HG02870 (cell line): ENCODE data around the gene TGM2.

Source experiments
- ATAC-seq: cut with Tn5 transposase; IDR thresholded peaks from one replicate; pipeline ENCODE4 v1.9.1; 2021; ENCODE audit warnings: mild to moderate bottlenecking, moderate library complexity; ENCODE audit not compliant: unreplicated experiment

The TGM2 gene

DNA sequence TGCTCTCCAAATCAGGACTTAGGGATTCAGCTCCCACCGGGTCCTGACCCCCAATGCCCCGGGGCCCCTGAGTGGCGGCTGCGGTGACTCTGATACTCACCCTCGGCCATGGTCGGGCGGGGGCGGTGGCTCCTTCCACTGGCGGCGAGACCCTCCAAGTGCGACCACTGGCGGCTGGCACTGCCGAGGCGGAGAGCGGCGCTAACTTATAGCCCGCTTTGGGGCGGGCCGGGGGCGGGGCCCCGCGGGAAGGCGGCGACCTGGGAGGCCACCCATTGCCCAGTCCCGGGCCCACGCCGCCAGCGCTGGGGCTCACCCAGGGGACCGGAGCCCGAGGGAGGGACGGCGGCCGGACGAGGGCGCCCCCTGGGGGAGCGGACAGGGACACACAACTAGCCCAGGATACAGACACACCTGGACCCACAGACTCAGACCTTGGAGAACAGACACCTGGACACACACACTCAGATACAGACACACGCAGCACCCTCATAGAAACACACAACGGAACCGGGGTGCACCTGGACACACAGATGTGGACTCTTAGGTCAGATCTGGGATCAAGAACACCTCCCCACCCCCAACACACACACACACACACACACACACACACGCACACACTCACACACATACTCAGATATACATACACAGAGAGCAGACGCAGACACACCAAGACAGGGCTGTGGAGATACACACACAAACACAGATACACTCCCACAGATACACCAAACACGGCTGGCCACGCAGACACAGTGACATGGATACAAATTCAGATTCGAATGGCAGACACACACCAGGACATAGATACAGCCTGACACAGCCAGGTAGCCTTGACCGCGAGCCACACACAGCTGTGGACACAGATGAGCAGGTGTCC, at the start of gene TGM2:
TGM2 (minus strand) TSS at position 182 of the 877 bp plus-strand sequence; CDS start at position 110, 72 bp downstream.
- ATAC-seq: no peak

DNA sequence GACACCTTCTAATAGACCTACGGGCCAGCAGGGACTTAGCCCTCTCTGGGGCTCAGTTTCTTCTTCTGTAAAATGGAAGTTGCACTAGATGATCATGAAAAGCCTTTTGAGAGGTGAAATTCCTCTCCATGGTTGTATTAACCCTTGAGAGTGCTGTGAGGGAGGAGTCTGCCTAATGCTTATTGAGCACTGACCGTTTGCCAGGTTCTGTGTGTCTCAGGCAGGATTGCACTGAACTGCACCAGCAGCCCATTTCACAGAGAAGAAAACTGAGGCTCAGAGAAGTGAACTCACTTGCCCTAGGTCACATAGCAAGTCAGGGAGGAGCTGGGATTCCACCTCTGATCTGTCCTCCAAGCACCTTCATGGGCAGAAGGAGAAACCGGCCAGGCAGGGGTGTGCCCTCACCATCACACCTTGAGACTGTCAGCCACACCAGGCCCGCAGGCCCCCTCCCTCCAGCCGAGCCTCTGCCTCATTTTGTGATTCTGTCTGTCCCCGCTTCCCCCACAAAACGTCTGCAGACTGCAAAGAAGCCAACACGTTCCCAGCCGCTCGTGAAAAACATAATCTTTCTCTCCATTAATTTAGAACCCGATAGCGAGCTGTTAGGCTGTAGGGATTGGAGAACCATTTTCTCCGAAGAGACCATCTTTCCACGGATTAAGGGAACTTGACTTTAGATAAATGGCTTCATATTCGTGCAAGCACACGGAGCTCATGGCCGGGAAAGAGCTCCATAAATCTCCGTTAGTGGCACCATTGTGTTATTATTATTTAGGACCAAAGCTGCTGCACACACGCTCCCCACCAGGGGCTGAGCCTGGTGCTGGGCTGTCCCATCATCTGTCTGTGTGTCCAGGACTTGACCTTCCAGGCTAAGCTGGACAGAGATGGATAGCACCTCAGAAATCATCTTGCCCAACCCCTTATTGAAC, 49.5 kb upstream of the TGM2 start:
- ATAC-seq: no peak

DNA sequence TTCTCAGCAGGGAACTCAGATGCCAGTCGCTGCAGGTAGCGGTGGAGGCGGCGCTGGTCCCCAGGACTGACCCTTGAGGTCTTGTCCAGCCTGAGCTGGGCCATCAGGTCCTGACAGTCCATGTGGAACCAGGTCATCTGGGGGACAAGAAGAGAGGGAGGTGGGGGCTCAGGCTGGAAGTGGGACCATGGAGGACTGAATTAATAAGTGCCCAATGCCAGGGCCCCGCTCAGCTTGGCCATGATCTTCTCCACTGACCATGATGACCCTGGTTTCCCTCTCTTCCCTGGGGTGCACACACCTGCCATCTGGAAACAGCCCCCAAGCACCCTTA, 48.5 kb upstream of the TGM2 start:
- ATAC-seq: no peak

DNA sequence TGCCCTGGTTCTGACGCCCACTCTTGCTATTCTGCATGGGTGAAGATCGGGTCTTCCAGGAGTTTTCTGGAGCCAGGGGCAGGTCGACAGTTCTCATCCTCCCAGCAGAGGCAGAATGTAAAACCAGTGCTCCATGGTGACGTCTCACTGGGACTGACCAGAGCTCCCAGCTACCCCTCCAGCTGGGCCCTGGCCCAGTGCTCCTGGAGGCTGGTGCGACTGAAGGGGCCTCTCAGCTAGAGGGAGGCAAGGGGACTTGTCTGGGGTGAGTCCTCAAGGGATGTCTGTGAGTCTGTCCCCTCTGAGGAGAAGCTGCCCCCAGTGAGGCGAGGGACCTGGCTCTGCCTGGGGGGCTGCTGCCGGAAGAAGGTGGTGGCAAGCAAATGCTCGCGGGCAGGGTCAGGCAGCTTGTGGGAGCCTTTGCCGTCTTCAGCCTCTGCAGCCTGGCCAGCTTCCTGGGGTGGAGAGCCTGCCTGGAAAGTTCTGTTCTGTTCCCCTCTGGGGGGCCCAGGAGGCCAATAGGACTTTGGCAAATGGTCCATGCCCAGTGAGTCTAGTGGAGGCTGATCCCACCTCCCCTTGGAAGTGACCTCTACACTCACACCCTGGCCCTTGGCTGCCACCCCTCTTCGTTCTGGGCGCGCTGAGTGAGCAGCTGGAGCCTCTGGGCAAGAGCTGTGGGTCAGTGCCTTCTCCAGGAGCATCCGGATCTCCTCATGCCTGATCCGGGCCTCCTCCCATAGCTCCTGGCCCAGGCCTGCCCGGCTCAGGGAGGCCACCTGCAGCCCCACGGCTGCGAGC, 47.9 kb upstream of the TGM2 start:
- ATAC-seq: no peak

DNA sequence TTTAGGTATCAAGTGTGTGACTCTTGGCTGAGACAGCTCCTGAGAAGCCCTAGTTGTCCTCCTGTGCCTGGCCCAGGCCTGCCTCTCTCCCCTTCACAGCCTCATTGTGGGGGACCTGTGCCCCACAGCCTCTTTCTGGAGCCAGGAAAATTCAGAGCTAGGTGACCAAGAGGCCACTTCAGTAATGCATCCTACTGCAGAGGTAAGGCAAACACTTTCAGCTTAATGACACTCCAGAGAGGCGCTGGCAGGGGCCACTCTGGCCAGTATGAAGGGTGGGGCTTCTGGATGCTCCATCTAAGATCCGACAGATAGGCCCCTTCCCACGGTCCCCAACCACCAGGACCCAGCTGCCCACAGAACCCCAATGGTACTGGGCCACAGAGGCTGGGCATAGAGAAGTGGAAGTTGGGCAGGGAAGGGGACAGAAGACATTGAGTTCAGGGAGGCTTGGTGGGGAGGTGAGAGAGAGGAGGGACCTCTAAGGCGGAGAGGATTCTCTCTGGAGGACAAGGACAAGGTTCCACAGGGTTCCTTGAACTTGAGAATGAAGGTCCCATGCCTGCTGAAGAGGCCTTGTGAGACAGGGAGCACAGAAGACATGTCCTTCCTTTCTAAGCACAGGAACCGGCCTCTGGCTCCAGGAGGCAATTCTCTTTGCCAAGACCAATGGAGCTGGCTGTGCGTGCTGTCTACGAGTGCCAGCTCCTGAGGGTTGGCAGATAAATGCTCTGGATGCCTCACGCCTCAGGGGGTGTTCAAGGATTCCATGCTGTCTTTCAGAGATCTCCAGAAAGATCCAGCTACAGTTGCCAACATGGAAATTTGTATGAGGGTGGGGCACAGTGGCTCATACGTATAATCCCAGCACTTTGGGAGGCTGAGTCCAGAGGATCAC, 46.4 kb upstream of the TGM2 start:
- no peak for ATAC-seq

DNA sequence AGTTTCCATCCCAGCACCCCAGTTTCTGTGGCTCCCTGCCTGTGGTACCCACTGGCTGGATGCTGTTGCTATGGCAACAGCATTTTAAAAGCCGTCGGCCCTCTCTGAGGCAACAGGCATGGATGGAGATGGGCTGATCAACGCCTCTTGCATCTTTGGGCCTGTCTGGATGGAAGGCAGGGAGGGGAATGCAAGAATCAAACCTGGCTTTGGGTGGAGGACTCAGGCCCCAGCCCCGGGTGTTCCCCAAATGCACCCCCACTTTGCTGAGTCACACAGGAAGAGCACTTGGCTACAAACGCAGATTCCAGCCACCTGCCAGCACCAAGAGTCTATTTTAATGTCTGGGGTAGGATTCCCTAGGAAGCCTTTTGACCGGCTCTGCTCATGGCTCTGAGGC, 45.7 kb upstream of the TGM2 start:
- ATAC-seq: no peak

DNA sequence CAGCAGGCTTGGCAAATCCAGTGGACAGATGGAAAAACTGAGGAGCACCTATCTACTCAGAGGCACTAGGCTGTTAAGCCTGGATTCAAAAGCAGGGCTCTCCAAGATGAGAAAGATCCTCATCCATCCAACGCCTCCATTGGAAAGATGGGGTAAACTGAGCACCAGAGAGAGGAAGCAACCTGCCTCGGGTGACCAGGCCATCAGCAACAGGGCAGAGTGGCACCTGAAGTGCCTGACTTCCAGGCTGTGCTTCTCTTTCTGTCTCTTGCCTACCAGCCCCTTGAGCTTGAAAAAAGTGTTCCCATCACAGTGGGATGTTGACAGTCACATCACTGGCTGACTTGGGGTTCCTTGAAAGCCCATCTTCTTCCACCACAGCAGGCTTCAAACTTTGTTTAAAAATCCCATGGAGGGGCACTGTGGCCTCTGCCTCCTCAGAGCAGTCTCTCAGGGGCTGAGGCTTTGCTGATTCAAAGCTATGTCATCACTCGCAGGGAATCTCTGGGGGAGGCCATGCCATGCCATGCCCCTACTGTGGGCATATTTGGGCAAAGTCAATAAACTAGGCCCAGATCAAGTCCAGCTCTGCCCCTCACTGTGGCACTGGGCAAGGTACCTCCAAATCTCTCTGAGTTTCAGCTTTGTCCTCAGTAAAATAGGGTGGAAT, 44.8 kb upstream of the TGM2 start:
- ATAC-seq: no peak

DNA sequence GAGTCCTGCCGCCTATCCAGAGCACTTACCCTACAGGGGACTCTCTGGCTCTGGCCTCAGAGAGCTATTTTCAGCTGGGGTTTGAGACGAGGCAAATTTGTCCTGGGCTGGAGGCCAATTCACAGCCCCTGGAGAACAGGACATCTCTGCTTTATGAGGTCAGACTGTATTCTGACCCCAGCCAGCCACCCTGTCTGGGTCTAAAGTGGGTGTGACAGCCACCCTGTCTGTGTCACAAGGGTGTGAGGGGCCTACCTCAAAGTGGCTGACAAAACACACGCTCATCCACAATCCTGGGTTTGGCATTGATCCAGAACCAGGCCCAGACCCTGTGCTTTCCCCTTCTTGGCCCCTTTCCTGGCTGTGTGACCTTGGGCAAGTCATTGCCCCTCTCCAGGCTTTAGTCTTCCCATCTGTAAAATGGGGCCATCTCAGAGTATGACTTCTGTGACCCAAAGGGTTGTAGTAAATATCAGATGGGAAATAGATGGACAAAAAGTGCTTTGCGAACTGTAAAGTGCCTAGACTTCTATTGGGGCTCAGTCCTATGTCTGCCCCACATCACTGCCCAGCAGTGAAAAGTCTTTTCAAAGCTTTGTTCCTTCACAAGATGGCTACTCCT, 44.1 kb upstream of the TGM2 start:
- no peak for ATAC-seq

DNA sequence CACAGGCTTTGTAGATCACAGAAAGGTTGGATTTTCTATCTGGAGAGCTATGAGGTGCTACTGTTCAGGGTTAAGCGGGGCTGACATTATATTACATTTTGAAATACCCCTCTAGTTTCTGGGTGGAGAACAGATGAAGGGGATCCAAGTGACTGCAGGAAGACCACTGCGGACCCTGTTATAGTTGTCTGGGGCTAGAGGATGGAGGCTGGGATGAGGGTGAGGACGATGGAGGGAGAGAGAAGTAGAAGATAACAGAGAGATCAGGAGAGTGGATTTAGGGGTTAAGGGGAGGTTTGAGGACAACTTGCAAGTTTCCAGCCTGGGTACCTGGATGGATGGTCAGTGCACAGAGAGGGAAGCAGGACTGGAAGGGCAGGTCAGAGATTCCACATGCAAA, 43.5 kb upstream of the TGM2 start:
- ATAC-seq: no peak

DNA sequence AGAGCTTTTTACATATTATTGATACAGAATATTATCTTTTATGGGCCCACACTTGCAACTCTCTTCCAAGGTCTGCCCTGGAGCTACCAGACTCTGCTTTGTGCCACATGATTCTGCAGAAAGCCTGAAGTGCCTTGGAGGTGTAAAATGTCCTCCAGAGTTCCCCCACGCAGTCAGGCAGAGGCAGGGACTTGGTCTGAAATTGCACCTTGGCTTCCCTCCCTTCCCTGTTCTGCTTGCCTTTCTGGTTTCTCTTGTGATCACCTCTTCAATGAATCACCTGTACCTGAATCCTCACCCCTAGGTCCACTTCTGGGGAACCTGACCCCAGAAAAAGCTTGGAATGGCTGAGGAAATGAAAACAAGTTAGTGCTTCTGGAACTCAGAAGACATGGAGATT, 43.0 kb upstream of the TGM2 start:
- no peak for ATAC-seq

DNA sequence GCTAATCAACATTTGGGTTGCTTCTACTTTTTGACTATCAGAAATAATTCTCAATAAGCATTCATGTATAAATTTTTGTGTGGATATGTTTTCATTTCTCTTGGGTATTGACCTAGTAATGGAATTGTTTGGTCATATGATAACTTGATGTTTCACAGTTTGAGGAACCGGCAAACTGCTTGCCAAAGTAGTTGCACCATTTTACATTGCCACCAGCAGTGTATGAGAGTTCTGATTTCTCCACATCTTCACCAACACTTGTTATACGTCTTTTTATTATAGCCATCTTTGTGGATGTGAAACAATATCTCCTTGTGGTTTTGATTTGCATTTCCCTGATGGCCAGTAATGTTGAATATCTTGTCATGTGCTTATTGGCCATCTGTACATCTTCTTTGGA, 42.6 kb upstream of the TGM2 start:
- ATAC-seq: no peak

DNA sequence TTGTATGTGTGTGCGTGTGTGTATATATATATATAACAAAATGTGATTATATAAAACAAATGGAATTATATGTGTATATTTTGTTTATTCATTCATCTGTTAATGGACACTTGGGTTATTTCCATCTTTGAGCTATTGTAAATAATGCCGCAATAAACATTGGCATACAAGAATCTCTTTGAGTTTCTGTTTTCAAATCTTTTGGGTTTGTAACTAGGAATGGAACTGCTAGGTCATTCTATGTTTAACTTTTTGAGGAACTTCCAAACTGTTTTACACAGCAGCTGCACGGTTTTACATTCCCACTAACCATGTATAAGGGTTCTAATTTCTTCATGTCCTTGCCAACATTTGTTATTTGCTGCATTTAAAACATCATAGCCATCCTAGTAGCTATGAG, 39.9 kb upstream of the TGM2 start:
- no peak for ATAC-seq

DNA sequence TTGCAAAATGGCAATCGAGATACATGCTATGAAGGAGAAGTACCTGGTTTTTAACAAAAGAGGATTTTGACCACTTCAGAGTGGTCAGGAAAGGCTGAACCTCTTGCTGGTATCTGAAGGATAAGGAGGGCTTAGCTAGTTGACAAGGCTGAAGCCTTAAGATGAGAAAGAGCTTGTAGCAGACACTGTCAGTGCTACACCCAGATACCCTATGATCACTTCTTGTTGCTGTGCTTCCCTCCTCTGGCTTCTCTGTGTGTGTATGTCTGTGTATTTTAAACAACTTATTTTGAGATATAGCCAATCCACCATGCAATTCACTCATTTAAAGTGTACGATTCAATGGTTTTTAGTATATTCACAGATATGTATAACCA, 38.9 kb upstream of the TGM2 start:
- no peak for ATAC-seq

DNA sequence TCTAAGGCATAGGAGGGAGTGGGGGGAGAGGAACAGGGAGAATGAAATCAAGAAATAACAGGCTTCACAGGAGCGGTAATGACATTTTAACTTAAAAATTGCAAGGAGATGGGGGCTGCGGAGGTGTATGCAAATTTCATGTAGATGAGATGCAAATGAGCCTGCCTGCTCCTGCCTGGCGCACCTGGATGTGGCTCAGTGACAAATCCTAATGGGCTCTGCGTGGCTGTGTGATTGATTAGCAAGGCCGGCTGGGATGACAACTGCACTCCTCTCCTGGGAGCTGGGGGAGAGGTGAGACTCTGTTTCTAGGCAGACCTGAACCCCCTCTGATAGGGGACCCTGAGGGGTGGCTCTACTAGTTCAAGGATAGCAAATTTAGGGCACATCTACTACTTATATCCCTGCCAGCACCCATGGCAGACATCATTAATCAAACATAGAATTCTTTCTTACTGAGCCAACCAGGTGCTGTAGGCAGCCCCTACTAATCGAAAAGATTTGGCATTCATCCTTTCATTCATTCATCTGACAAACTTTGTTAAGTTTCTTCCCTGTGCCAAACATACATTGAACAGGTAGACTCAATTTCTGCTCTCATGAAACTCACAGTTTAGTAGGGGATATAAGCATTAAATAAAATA, 38.4 kb upstream of the TGM2 start:
- no peak for ATAC-seq

DNA sequence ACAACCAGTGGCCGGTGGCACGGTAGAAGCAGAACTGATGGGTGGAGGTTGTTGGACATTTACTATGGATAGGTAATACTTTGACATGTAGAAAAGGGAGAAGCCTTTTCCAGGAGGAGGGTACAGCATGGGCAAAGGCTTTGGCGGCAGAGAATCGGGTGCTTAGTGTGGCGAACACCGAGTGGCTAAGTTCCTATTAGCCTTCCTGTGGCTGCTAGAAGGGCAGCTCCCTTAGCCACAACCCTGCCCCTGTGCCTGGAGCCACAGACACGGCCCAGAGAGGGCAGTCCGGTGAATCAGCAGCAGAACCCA, 37.9 kb upstream of the TGM2 start:
- no peak for ATAC-seq

DNA sequence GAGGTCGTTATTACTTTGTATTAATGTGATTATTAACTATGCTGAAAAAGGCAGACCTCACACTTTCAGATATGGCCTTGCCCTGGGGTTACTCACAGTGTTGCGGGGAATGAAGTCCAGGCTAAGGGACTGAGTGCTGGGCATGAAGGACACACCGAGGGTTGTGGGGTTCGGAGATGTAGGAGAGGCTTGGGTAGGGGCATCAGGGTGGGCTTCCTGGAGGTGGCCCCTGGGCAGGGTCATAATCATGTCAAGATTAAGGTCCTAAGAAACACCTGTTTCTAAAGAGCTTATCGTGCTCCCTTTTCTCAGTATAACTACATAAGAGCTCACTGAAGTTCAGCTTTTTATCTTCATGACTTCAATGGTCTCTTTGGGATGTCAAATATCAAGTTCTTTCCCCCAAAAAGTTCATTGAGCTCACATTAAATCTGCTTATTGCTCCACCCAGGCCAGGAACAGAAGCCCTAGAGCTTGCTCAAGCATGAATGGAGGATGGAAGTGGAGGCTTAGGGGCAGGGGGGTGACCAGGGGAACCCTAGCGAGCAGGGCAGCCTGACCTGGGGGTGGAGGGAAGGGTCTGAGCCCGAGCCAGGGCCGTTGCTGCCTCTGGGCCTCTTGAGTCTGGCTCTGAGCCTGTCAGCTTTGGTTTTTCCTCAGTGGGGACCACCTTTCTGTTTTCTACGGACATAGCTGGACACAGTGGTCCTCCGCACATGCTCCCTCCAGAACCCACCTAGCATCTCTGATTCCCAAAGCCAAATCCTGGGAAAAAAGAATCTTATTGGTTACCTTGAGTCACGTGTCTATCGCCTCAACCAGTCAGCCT, 37.3 kb upstream of the TGM2 start:
- no peak for ATAC-seq

DNA sequence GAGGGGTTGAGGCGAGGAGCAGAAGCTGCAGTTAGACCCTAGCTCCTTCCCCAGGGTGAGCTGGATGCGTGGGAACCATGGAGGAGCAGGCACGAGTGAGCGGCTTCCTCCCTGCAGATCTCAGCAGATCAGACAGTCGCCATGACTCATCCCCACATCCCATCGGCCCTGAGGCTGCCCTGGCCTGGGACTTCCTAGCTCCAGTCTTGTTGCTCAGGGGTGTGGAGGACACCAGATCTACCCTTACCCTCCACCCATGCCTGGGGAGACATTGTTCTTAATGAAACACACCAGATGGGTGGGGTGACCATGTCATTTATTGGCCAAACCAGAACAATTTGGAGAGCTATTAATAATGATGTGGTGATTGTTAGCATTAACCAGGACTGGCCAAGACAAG, 36.3 kb upstream of the TGM2 start:
- ATAC-seq: no peak

DNA sequence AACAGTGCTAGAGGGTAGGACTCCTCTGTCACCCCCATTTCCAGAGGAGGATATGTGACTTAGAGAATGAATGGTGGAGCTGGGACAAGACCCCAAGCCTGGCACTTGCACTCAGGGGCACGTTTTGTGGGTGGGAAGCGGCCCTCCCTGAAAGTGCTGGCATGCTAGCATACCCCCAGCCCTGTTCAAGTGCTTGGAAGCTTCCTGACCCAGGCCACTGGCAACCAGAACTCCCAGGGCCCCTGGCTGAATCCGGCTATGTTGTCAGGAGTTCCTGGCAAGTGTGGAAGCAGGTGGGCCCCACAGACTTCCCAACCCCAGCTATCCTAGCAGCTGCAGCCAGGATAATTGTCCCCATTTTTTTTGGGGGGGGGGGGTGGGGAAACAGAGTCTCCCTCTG, 35.6 kb upstream of the TGM2 start:
- ATAC-seq: no peak
